Gastroesophageal sphincter (tissue), 4 donors: ENCODE results near the gene CC2D1B. TPM values are rescaled to one million over a fixed set of nuclear protein-coding genes. Genes with fewer than 3 reads are reported as not detected.
"Not testable (repeated sequence)": the region's sequence is repeated elsewhere in the genome, so short reads cannot be mapped to it uniquely, and the experiment has no call there.

Source experiments
- ATAC-seq: fragments of 150-250 bp; one replicate; pipeline ENCODE4 v1.9.1; 2016; ENCODE audit warnings: mild to moderate bottlenecking, moderate library complexity
- H3K27ac ChIP-seq, 4 donors: fragments of 200-600 bp; sonication (generic) in 3 of 4; 1 replicate in 3 of 4; 2 replicates in 1 of 4; pipeline ENCODE4 v1.5.1; 2016 to 2019
- H3K27me3 ChIP-seq: fragments of 200-600 bp; sonication (generic); one replicate; pipeline ENCODE4 v1.5.1; 2019
- H3K36me3 ChIP-seq, 2 donors: fragments of 200-600 bp; sonication (generic); one replicate each; pipeline ENCODE4 v1.5.1; 2019; ENCODE audit warnings: control low read depth in 1 of 2
- H3K4me1 ChIP-seq, 3 donors: fragments of 200-600 bp; sonication (generic); 1 replicate in 2 of 3; 2 replicates in 1 of 3; pipeline ENCODE4 v1.5.1; 2016 to 2019; ENCODE audit warnings: control low read depth in 2 of 3
- H3K4me3 ChIP-seq, 2 donors: fragments of 200-600 bp; sonication (generic); one replicate each; pipeline ENCODE4 v1.5.1; 2019; ENCODE audit warnings: mild to moderate bottlenecking in 1 of 2, moderate library complexity in 1 of 2
- H3K9me3 ChIP-seq, 3 donors: fragments of 200-600 bp; sonication (generic); one replicate each; pipeline ENCODE4 v1.5.1; 2017 to 2019; ENCODE audit warnings: control low read depth in 2 of 3
- CTCF ChIP-seq, 4 experiments: fragments of 200-600 bp in 2 of 4; fragments of 450-650 bp in 2 of 4; sonication (generic) in 1 of 4; IDR thresholded peaks; one replicate each; pipeline ENCODE4 v1.5.1; 2017 to 2019; ENCODE audit warnings: antibody characterized with exemption in 4 of 4, mild to moderate bottlenecking in 2 of 4, moderate library complexity in 2 of 4
- EP300 ChIP-seq: sonication (generic); formaldehyde crosslinking; IDR thresholded peaks from one replicate; pipeline ENCODE4 v1.6.1; 2017; ENCODE audit warnings: antibody characterized with exemption, mild to moderate bottlenecking
- POLR2A ChIP-seq, 2 donors: fragments of 450-650 bp; IDR thresholded peaks; one replicate each; pipeline ENCODE4 v1.6.1; 2017; ENCODE audit warnings: antibody characterized with exemption in 2 of 2, mild to moderate bottlenecking in 2 of 2, moderate library complexity in 1 of 2
- POLR2AphosphoS5 ChIP-seq: sonication (generic); formaldehyde crosslinking; IDR thresholded peaks from one replicate; pipeline ENCODE4 v1.6.1; 2017; ENCODE audit warnings: antibody characterized with exemption
- WGBS, 2 donors: methylation state at CpG; one replicate each; pipeline ENCODE4 v1.1.5; 2018; ENCODE audit warnings: low coverage in 1 of 2; 5-methylcytosine and 5-hydroxymethylcytosine counted together
- total RNA-seq, 4 donors: library from RNA; depleted of rRNA; stranded (reverse); fragments of >200 nt; gene quantifications; one replicate each; pipeline ENCODE4 v1.1.0, GENCODE V29; 2016

Gene CC2D1B
- total RNA-seq, 4 donors from 2014 or later: 13.6 to 30.0 (median 26.0) TPM

- no peak for ATAC-seq
- H3K4me3 ChIP-seq: no peak overlapping the region
- H3K27ac ChIP-seq: no peak overlapping the region
- no peaks in the 10 kb centered on the region for H3K36me3 ChIP-seq
- H3K9me3 ChIP-seq: no peaks in the 10 kb centered on the region
- H3K27me3 ChIP-seq: no peaks in the 10 kb centered on the region
- TF ChIP-seq CTCF (IDR thresholded peaks at IDR 0.05) (no peak), POLR2AphosphoS5 (no peak), EP300 (no peak), POLR2A (IDR thresholded peaks at IDR 0.05) (no peak)
- H3K4me1 ChIP-seq: no peaks in the 10 kb centered on the region
- 88 to 93% methylated on average over 1 to 3 of the region's 3 CpGs for WGBS, 2 donors
These were observed 19.4 kb upstream of the CC2D1B start for GRCh38 chr1:52385376-52385775.

GRCh38 chr1:52369851-52370250 is 3.8 kb upstream of the CC2D1B start:
- H3K27me3 ChIP-seq, H3K36me3 ChIP-seq: not testable (repeated sequence)

GRCh38 chr1:52368383-52369172 is 2.6 kb upstream of the CC2D1B start:
- Histone ChIP-seq H3K4me1 (peaks cover 0 to 31% (median 14%) of the 10 kb centered on the region in 3 donors), H3K4me3 (peak overlapping the region; percentile 25 to 49), H3K9me3 (no peaks in the 10 kb centered on the region), H3K36me3 (peaks cover 0 to 9% of the 10 kb centered on the region in 2 donors), H3K27ac (peak overlapping the region in 3 of 4 donors; percentile 43 to 62 (median 50)), H3K27me3 (no peaks in the 10 kb centered on the region)
- 0 to 5% methylated on average over 9 to 11 of the region's 51 CpGs for WGBS, 2 donors
- ATAC-seq: no peak
- TF ChIP-seq CTCF (IDR thresholded peaks at IDR 0.05) (peak in 2 of 4 experiments; percentile 11 to 30), EP300 (no peak)

More at GRCh38 chr1:52369851-52370250, 3.8 kb upstream of the CC2D1B start:
- ATAC-seq, H3K4me3 ChIP-seq, H3K27ac ChIP-seq, H3K9me3 ChIP-seq: not testable (repeated sequence)
- peaks cover 0 to 18% (median 7%) of the 10 kb centered on the region in 3 donors for H3K4me1 ChIP-seq
- 55% methylated on average over 1 of the region's 1 CpG; no CpG with 5 or more reads in 1 of the 2 donors for WGBS, 2 donors

- TF ChIP-seq POLR2AphosphoS5: no peak
These were observed 1.3 kb upstream of the CC2D1B start for GRCh38 chr1:52367272-52367671.

GRCh38 chr1:52366517-52366827 is 467 bp upstream of the CC2D1B start:
- H3K36me3 ChIP-seq: peaks cover 0 to 29% of the 10 kb centered on the region in 2 donors
- H3K27me3 ChIP-seq: no peaks in the 10 kb centered on the region
- peak overlapping the region; percentile 91 to 97 (median 94) for H3K27ac ChIP-seq
- no peak for TF ChIP-seq EP300
- no peak for TF ChIP-seq CTCF (IDR thresholded peaks at IDR 0.05)
- no peak for TF ChIP-seq POLR2A (IDR thresholded peaks at IDR 0.05)
- TF ChIP-seq POLR2AphosphoS5: no peak
- H3K4me1 ChIP-seq: peaks cover 0 to 47% (median 14%) of the 10 kb centered on the region in 3 donors
- no peak for ATAC-seq
- 12 to 20% methylated on average over 1 to 6 of the region's 8 CpGs for WGBS, 2 donors
- H3K4me3 ChIP-seq: peak overlapping the region; percentile 84 to 94
- no peaks in the 10 kb centered on the region for H3K9me3 ChIP-seq

More at GRCh38 chr1:52367272-52367671, 1.3 kb upstream of the CC2D1B start:
- H3K27me3 ChIP-seq: no peaks in the 10 kb centered on the region
- peaks cover 0 to 21% of the 10 kb centered on the region in 2 donors for H3K36me3 ChIP-seq
- no peaks in the 10 kb centered on the region for H3K9me3 ChIP-seq
- 86 to 100% methylated on average over 3 to 5 of the region's 5 CpGs for WGBS, 2 donors
- H3K27ac ChIP-seq: no peak overlapping the region
- peaks cover 0 to 39% (median 14%) of the 10 kb centered on the region in 3 donors for H3K4me1 ChIP-seq
- ATAC-seq: no peak
- H3K4me3 ChIP-seq: no peak overlapping the region
